ENCODE data around the gene POLRMT.
A peak's percentile ranks its signal among the peaks of the same experiment; 100 is the strongest.

The POLRMT gene

DNA sequence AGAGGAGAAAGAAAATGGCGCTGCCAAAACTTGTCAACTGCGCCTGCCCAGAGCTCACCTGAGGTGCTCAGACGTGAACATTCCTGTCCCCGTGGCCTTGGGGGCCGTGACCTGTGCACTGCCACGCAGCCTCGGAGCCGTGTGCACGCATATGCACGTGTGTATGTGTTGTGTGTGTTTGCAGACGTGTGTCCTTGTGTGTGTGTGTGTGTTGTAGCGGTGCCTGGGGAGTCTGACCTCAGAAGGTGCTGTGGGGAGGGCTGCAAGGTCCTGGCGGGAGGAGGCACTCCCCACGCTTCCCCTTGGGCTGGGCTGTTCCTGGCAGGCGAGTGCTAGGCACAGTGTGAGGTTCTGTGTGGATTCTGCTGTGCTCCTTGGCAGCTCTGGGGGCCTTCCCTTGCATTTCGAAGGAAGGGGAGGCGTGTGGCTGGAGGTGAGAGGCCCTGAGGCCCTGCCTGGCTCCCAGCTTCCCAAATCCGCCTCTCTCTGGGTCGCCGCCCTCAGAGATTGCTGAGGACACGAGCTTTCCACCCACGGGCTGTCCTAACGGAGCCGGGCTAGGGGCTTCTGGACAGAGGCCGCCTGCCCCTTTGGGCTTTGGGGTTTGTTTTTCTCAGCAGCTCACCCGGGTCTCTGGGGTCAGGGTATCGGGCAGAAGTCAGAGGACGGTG is 56.4 kb downstream of the POLRMT start:
- no peak for TF ChIP-seq ZFX (IDR thresholded peaks at IDR 0.05)
- TF ChIP-seq, protein P1, sequence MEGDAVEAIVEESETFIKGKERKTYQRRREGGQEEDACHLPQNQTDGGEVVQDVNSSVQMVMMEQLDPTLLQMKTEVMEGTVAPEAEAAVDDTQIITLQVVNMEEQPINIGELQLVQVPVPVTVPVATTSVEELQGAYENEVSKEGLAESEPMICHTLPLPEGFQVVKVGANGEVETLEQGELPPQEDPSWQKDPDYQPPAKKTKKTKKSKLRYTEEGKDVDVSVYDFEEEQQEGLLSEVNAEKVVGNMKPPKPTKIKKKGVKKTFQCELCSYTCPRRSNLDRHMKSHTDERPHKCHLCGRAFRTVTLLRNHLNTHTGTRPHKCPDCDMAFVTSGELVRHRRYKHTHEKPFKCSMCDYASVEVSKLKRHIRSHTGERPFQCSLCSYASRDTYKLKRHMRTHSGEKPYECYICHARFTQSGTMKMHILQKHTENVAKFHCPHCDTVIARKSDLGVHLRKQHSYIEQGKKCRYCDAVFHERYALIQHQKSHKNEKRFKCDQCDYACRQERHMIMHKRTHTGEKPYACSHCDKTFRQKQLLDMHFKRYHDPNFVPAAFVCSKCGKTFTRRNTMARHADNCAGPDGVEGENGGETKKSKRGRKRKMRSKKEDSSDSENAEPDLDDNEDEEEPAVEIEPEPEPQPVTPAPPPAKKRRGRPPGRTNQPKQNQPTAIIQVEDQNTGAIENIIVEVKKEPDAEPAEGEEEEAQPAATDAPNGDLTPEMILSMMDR (conservative IDR thresholded peaks at IDR 0.05), result no peak
- no peak overlapping the region for H3K27ac ChIP-seq

DNA sequence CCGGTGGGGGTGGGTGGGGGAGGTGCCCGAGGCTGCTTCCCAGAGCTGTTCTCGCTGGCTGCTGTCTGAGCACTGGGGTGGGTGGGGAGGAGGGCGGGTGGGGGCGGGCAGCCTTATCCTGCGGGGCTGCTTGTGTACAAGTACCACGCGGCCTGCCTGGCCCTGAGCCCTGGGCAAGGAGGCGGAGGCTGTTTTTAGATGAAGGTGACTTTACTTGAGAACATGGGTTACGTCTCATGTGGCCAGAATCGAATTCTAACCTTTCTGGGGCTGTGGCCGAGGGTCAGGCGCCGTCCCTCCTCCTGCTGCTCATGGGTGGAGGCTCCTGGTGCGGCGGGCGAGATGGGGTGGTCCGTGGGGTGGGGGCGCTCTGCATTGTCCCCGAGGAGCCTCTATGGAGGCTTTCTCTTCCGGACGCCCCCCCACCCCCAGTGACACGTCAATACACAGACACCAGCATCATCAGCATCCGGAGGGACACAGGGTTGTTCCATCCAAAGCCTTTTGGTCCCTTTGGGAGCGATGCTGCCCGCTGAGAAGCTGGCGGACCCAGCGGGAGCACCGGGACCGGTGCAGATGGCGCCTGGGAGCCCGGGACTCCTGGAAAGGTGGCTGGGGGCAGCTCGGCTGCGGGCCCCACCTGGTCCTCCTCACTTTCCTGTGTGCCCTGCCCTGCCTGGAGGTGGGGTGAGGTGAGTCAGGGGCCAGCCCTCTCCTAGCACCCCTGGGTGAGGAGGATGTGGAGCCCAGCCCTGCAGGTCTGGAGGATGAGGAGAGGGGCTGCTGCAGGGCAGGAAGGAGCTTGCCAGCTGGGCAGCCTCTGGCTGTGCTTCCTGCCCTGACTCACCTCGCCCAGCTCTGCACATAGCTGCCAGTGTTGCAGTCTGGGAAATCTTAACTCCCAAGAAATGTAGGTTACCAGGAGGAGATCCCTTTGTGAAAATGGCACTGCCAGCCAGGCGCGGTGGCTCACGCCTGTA is 57.5 kb downstream of the POLRMT start:
- no peak for TF ChIP-seq ZFX (IDR thresholded peaks at IDR 0.05)
- TF ChIP-seq, protein P1 (conservative IDR thresholded peaks at IDR 0.05), result no peak
- H3K27ac ChIP-seq, result no peak overlapping the region

GRCh38 chr19:574658-575526 is 58.4 kb downstream of the POLRMT start:
- H3K27ac ChIP-seq, result peak overlapping the region; percentile 6; the same call in 1 of the 2 replicates
- TF ChIP-seq ZFX (IDR thresholded peaks at IDR 0.05), result no peak
- TF ChIP-seq, protein P1 (conservative IDR thresholded peaks at IDR 0.05), result no peak

DNA sequence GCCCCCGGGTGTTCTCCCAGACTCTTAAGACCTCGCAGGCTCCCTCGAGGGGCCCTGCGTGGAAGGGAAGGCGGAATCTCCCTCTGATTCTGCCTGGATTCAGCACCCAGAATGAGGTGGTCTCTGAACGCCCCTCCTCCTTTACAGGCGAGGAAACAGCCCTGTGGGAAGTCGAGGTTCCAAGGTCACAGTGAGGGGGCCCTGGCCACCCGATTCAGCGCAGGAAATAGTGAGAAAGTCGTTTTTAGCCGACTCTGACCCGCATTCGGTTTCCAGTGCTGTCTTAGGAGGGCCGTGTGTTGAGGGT is 59.9 kb downstream of the POLRMT start:
- peak overlapping the region; percentile 95 for H3K27ac ChIP-seq
- no peak for TF ChIP-seq ZFX (IDR thresholded peaks at IDR 0.05)
- TF ChIP-seq, protein P1 (conservative IDR thresholded peaks at IDR 0.05), result no peak

GRCh38 chr19:572743-573518 is 60.4 kb downstream of the POLRMT start:
- TF ChIP-seq ZFX (IDR thresholded peaks at IDR 0.05), result peak; percentile 93; the same call in 1 of the 2 replicates
- TF ChIP-seq, protein P1 (conservative IDR thresholded peaks at IDR 0.05), result no peak
- peak overlapping the region; percentile 95 for H3K27ac ChIP-seq

DNA sequence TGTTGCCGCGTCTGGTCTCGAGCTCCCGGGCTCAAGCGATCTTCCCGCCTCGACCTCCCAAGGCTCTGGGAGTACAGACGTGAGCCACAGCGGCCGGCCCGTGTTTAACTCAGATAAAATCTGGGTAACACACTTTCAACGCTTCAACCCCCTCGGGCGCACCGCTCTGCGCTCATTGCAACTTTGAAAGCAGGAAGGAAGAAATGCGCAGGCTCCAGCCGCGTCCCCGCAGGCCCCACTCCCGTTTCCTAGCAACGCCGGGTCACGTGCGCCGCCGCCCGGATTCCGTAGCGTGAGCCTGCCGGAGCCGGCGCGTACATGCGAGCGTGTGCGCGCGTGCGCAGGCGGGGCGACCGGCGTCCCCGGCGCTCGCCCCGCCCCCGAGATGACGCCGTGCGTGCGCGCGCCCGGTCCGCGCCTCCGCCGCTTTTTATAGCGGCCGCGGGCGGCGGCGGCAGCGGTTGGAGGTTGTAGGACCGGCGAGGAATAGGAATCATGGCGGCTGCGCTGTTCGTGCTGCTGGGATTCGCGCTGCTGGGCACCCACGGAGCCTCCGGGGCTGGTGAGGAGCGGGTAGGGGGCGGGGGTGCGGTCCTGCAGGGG is 61.1 kb downstream of the POLRMT start, which contains the start of gene BSG:
TSS of gene BSG (plus strand) at position 457 of the 603 bp plus-strand sequence. CDS start at position 496, 39 bp downstream.
- TF ChIP-seq, protein P1 (conservative IDR thresholded peaks at IDR 0.05), result no peak
- TF ChIP-seq ZFX (IDR thresholded peaks at IDR 0.05), result no peak
- peak within 1 kb of the TSS; percentile 95 for H3K27ac ChIP-seq

Measured in C4-2B (cell line).